Fibroblast of pulmonary artery (primary cell): Measurements from ENCODE around the gene KRTAP10-11.

ENCODE experiments used
- DNase-seq: peaks from one replicate; pipeline ENCODE4 v3.0.0-alpha.2; 2010; ENCODE audit warnings: low read depth
- H3K4me3 ChIP-seq: replicated peaks from 2 replicates; pipeline ENCODE4 v1.5.1; 2011; ENCODE audit warnings: low read depth, mild to moderate bottlenecking, control low read depth, low read length, moderate library complexity
- TF ChIP-seq, protein P1 (sequence below): IDR thresholded peaks from 2 replicates; pipeline ENCODE4 v1.5.1; 2011; ENCODE audit warnings: mild to moderate bottlenecking, control low read depth, low read length, inconsistent platforms; ENCODE audit errors: missing control alignments

The KRTAP10-11 gene

GRCh38 chr21:44653123-44653522 lies 6.9 kb downstream of the KRTAP10-11 start:
- no peak overlapping the region for H3K4me3 ChIP-seq
- DNase-seq, result no peak
- TF ChIP-seq, protein P1, sequence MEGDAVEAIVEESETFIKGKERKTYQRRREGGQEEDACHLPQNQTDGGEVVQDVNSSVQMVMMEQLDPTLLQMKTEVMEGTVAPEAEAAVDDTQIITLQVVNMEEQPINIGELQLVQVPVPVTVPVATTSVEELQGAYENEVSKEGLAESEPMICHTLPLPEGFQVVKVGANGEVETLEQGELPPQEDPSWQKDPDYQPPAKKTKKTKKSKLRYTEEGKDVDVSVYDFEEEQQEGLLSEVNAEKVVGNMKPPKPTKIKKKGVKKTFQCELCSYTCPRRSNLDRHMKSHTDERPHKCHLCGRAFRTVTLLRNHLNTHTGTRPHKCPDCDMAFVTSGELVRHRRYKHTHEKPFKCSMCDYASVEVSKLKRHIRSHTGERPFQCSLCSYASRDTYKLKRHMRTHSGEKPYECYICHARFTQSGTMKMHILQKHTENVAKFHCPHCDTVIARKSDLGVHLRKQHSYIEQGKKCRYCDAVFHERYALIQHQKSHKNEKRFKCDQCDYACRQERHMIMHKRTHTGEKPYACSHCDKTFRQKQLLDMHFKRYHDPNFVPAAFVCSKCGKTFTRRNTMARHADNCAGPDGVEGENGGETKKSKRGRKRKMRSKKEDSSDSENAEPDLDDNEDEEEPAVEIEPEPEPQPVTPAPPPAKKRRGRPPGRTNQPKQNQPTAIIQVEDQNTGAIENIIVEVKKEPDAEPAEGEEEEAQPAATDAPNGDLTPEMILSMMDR, result no peak

GRCh38 chr21:44653656-44654575 lies 7.7 kb downstream of the KRTAP10-11 start:
- TF ChIP-seq, protein P1, result no peak
- DNase-seq, result no peak
- H3K4me3 ChIP-seq, result no peak overlapping the region

- no peak for DNase-seq
- TF ChIP-seq, protein P1, result no peak
- no peak within 1 kb of the TSS for H3K4me3 ChIP-seq
Observed at GRCh38 chr21:44654576-44655175, 8.5 kb downstream of the KRTAP10-11 start, which contains the start of gene KRTAP12-4. Gene KRTAP12-4, minus strand, starts transcription at chr21:44654659. Its CDS starts 45 bp downstream, at chr21:44654614.

- TF ChIP-seq, protein P1, result no peak
- no peak for DNase-seq
- H3K4me3 ChIP-seq, result no peak overlapping the region
Observed at GRCh38 chr21:44656868-44657267, 10.7 kb downstream of the KRTAP10-11 start.

DNA sequence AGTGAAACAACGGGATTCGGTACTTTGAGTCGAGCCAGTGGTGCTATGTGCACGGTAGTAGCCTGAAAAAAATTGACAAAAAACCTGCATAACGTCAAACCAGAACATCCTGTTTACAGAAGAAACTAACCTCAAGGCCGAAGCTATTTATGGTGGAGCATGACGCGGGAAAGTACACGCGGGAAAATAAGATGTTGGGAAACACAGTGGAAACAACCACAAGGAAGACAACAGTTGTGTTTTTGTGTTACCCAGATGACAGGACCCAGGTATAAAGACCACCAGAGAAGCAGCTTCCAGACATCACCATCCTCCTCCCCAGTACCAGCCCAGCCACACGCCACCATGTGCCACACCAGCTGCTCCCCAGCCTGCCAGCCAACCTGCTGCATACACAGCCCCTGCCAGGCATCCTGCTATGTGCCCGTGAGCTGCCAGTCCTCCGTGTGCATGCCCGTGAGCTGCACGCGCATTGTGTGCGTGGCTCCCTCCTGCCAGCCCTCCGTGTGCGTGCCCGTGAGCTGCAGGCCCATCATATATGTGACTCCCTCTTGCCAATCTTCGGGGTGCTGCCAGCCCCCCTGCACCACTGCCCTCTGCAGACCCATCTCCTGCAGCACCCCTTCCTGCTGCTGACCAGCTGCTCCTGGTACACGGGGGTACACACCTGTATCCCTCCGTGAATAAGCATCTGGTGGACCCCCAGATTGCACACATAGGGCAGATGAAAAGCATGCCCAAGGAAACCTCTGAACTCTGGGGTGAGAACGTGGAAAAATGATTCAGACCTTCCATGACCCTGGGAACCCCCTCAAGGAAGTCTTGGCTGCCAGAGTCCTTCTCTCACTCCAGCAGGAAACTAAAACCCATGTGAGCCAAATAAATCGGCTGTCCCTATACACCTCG lies 11.7 kb downstream of the KRTAP10-11 start, which contains the start of gene KRTAP12-3:
Gene KRTAP12-3, plus strand, starts transcription at position 298 of the 906 bp plus-strand sequence. Its CDS starts 48 bp downstream, at position 346.
- DNase-seq, result no peak
- TF ChIP-seq, protein P1, result no peak
- H3K4me3 ChIP-seq, result no peak within 1 kb of the TSS

GRCh38 chr21:44658541-44658910 lies 12.3 kb downstream of the KRTAP10-11 start:
- DNase-seq, result no peak
- no peak overlapping the region for H3K4me3 ChIP-seq
- TF ChIP-seq, protein P1, result no peak
